H1 (cell line): ENCODE data around the gene TMEM40. TPM values are rescaled to one million over a fixed set of nuclear protein-coding genes. Genes with fewer than 3 reads are reported as not detected.

Experiments
- CTCF ChIA-PET: fragments of 300-600 bp; sonication (Branson Sonifier 250); formaldehyde crosslinking; loops from one replicate; lab custom pipeline; 2021; ENCODE audit not compliant: partially characterized antibody; lab: Charles Lee
- POLR2A ChIA-PET: fragments of 300-600 bp; sonication (Branson Sonifier 250); formaldehyde crosslinking; loops from one replicate; lab custom pipeline; 2021; ENCODE audit warnings: inconsistent platforms; ENCODE audit not compliant: partially characterized antibody; lab: Charles Lee
- DNase-seq, 2 experiments: peaks; one replicate each; pipeline versions ENCODE4 v3.0.0 to v3.0.0-alpha.2; 2010 to 2022; ENCODE audit warnings: low spot score in 2 of 2, low read depth in 1 of 2, mixed read lengths in 1 of 2
- FAIRE-seq: peaks from 2 replicates; lab custom pipeline; 2011; peaks lifted over from hg19 to GRCh38; lab: Jason Lieb, UNC
- H2AFZ ChIP-seq: 2 replicates; pipeline ENCODE4 v1.8.1; 2012; ENCODE audit warnings: low read length, inconsistent platforms
- H2AK5ac ChIP-seq: 2 replicates; pipeline ENCODE4 v1.6.1; 2013; ENCODE audit warnings: low read depth, low read length
- H2BK120ac ChIP-seq: replicated peaks from 2 replicates; pipeline ENCODE3; 2013; ENCODE audit warnings: low read depth, low read length, inconsistent platforms
- H2BK12ac ChIP-seq: 2 replicates; pipeline ENCODE4 v1.6.1; 2013; ENCODE audit warnings: low read depth, low read length
- H2BK15ac ChIP-seq: 2 replicates; pipeline ENCODE4 v1.6.1; 2013; ENCODE audit warnings: low read length
- H2BK20ac ChIP-seq: 2 replicates; pipeline ENCODE4 v1.6.1; 2013; ENCODE audit warnings: low read length
- H2BK5ac ChIP-seq: 2 replicates; pipeline ENCODE4 v1.6.1; 2013; ENCODE audit warnings: low read depth, low read length
- H3K14ac ChIP-seq: 2 replicates; pipeline ENCODE4 v1.6.1; 2013; ENCODE audit warnings: inconsistent platforms; ENCODE audit not compliant: insufficient read length
- H3K18ac ChIP-seq: 2 replicates; pipeline ENCODE4 v1.6.1; 2013; ENCODE audit warnings: low read length; ENCODE audit errors: extremely low read depth
- H3K23ac ChIP-seq: 2 replicates; pipeline ENCODE4 v1.6.1; 2013; ENCODE audit warnings: inconsistent platforms; ENCODE audit not compliant: insufficient read length
- H3K23me2 ChIP-seq: 2 replicates; pipeline ENCODE4 v1.6.1; 2013; ENCODE audit warnings: low read depth, low read length
- H3K27ac ChIP-seq: 2 replicates; pipeline ENCODE4 v1.6.1; 2011; ENCODE audit warnings: low read depth, low read length, inconsistent platforms
- H3K27me3 ChIP-seq, 4 experiments: replicated peaks in 1 of 4; 1 replicate in 1 of 4; 2 replicates in 3 of 4; pipeline versions ENCODE4 v1.6.1 to v1.8.1; 2011 to 2013; ENCODE audit warnings: low read length in 3 of 4, mild to moderate bottlenecking in 3 of 4, inconsistent platforms in 2 of 4, mixed read lengths in 2 of 4, moderate library complexity in 1 of 4; ENCODE audit not compliant: control insufficient read depth in 3 of 4, insufficient read depth in 3 of 4; ENCODE audit errors: extremely low read depth in 1 of 4
- H3K36me3 ChIP-seq, 4 experiments: 2 replicates each; pipeline versions ENCODE4 v1.6.1 to v1.8.1; 2011 to 2013; ENCODE audit warnings: mild to moderate bottlenecking in 4 of 4, low read length in 3 of 4, moderate library complexity in 2 of 4, control low read depth in 1 of 4, inconsistent platforms in 1 of 4; ENCODE audit not compliant: insufficient read depth in 4 of 4, control insufficient read depth in 2 of 4
- H3K4ac ChIP-seq: replicated peaks from 2 replicates; pipeline ENCODE3; 2013; ENCODE audit warnings: low read length, low read depth, mixed read lengths, inconsistent platforms; ENCODE audit not compliant: insufficient read length
- H3K4me1 ChIP-seq, 4 experiments: replicated peaks in 1 of 4; 1 replicate in 1 of 4; 2 replicates in 3 of 4; pipeline versions ENCODE4 v1.6.1 to v1.8.1; 2011 to 2013; ENCODE audit warnings: low read length in 3 of 4, inconsistent platforms in 2 of 4, mixed read lengths in 1 of 4; ENCODE audit not compliant: insufficient read depth in 4 of 4, control insufficient read depth in 3 of 4
- H3K4me2 ChIP-seq, 2 experiments: 2 replicates each; pipeline versions ENCODE4 v1.6.1 to v1.8.1; 2011 to 2013; ENCODE audit warnings: low read depth in 2 of 2, low read length in 2 of 2, control low read depth in 1 of 2, inconsistent platforms in 1 of 2, mild to moderate bottlenecking in 1 of 2; ENCODE audit not compliant: insufficient read depth in 1 of 2
- H3K4me3 ChIP-seq, 4 experiments: fragments of 200-600, 300-600 bp in 1 of 4; sonication (generic), shearing (Covaris generic), sonication (Bioruptor Twin) in 1 of 4; 2 replicates each; pipeline versions ENCODE4 v1.5.1 to v1.8.1; 2011 to 2016; ENCODE audit warnings: low read length in 4 of 4, low read depth in 3 of 4, control low read depth in 2 of 4, inconsistent platforms in 2 of 4, mild to moderate bottlenecking in 2 of 4, mixed read lengths in 1 of 4, moderate library complexity in 1 of 4; ENCODE audit not compliant: insufficient read depth in 2 of 4; ENCODE audit errors: extremely low read depth in 1 of 4
- H3K56ac ChIP-seq: replicated peaks from 2 replicates; pipeline ENCODE3; 2013; ENCODE audit warnings: low read depth, mild to moderate bottlenecking, mixed read lengths, low read length, inconsistent platforms; ENCODE audit not compliant: insufficient read length
- H3K79me1 ChIP-seq: 2 replicates; pipeline ENCODE4 v1.6.1; 2013; ENCODE audit warnings: low read depth, low read length, control low read depth
- H3K79me2 ChIP-seq, 2 experiments: 2 replicates each; pipeline versions ENCODE4 v1.6.1 to v1.8.1; 2012 to 2013; ENCODE audit warnings: low read length in 2 of 2, mild to moderate bottlenecking in 2 of 2, inconsistent platforms in 1 of 2; ENCODE audit not compliant: insufficient read depth in 2 of 2, control insufficient read depth in 1 of 2
- H3K9ac ChIP-seq, 4 experiments: replicated peaks in 1 of 4; 1 replicate in 1 of 4; 2 replicates in 3 of 4; pipeline versions ENCODE4 v1.6.1 to v1.8.1; 2011 to 2013; ENCODE audit warnings: low read depth in 3 of 4, low read length in 3 of 4, control low read depth in 2 of 4, mild to moderate bottlenecking in 2 of 4, moderate library complexity in 2 of 4, inconsistent platforms in 1 of 4; ENCODE audit errors: extremely low read depth in 1 of 4
- H3K9me3 ChIP-seq, 2 experiments: 2 replicates each; pipeline versions ENCODE4 v1.6.1 to v1.8.1; 2012 to 2013; ENCODE audit warnings: mild to moderate bottlenecking in 2 of 2, moderate library complexity in 2 of 2, control low read depth in 1 of 2, inconsistent platforms in 1 of 2, low read depth in 1 of 2, low read length in 1 of 2, mixed read lengths in 1 of 2; ENCODE audit not compliant: insufficient read depth in 2 of 2
- H4K20me1 ChIP-seq, 2 experiments: replicated peaks in 1 of 2; 2 replicates each; pipeline versions ENCODE3 to v1.8.1; 2011 to 2013; ENCODE audit warnings: inconsistent platforms in 2 of 2, low read length in 2 of 2, mild to moderate bottlenecking in 1 of 2; ENCODE audit not compliant: insufficient read depth in 2 of 2, control insufficient read depth in 1 of 2
- H4K5ac ChIP-seq: 2 replicates; pipeline ENCODE4 v1.6.1; 2013; ENCODE audit warnings: low read length, low read depth, mixed read lengths, inconsistent platforms; ENCODE audit not compliant: insufficient read length
- H4K8ac ChIP-seq: 2 replicates; pipeline ENCODE4 v1.8.0; 2013; ENCODE audit warnings: mild to moderate bottlenecking, moderate library complexity, low read length, inconsistent platforms; ENCODE audit not compliant: insufficient read depth; ENCODE audit errors: extremely low read depth
- H4K91ac ChIP-seq: replicated peaks from 2 replicates; pipeline ENCODE3; 2013; ENCODE audit warnings: low read length, mixed read lengths, inconsistent platforms; ENCODE audit not compliant: insufficient read length
- BACH1 ChIP-seq: IDR thresholded peaks from 2 replicates; pipeline ENCODE4 v1.6.1; 2012; ENCODE audit warnings: low read length, improper control_type of control experiment
- CBX5 ChIP-seq: fragments of 300-800, 300-1000 bp; sonication (generic); IDR thresholded peaks from 2 replicates; pipeline ENCODE4 v1.7.1; 2016; ENCODE audit warnings: antibody characterized with exemption, low read length, low read depth
- CBX8 ChIP-seq: fragments of 300-800, 300-1000 bp; sonication (generic); IDR thresholded peaks from 2 replicates; pipeline ENCODE4 v1.7.1; 2016; ENCODE audit warnings: low read depth, low read length, borderline replicate concordance
- CHD1 ChIP-seq: IDR thresholded peaks from 2 replicates; pipeline ENCODE4 v1.6.1; 2012; ENCODE audit warnings: low read depth, low read length, improper control_type of control experiment
- CREB1 ChIP-seq: IDR thresholded peaks from 2 replicates; pipeline ENCODE4 v1.6.1; 2012; ENCODE audit warnings: inconsistent platforms
- FOSL1 ChIP-seq: IDR thresholded peaks from 2 replicates; pipeline ENCODE4 v1.6.1; 2011; ENCODE audit warnings: mild to moderate bottlenecking, low read depth, low read length, moderate library complexity; ENCODE audit not compliant: insufficient read depth
- GABPA ChIP-seq: IDR thresholded peaks from 2 replicates; pipeline ENCODE4 v1.6.1; 2011; ENCODE audit warnings: mild to moderate bottlenecking, low read length, moderate library complexity, borderline replicate concordance; ENCODE audit not compliant: insufficient read depth
- MAFK ChIP-seq: IDR thresholded peaks from 2 replicates; pipeline ENCODE4 v1.6.1; 2012; ENCODE audit warnings: low read depth, mild to moderate bottlenecking, improper control_type of control experiment, low read length
- NRF1 ChIP-seq: IDR thresholded peaks from 2 replicates; pipeline ENCODE4 v1.6.1; 2011; ENCODE audit warnings: mild to moderate bottlenecking, low read depth, low read length, improper control_type of control experiment
- SIX5 ChIP-seq: IDR thresholded peaks from 2 replicates; pipeline ENCODE4 v1.6.1; 2011; ENCODE audit warnings: mild to moderate bottlenecking, low read depth, low read length
- WGBS, 2 experiments: shearing (Covaris generic) in 1 of 2; methylation state at CpG; one replicate each; pipeline versions ENCODE4 v1.1.6 to v1.1.7; 2013 to 2015; ENCODE audit warnings: low lambda C conversion rate in 2 of 2, mixed read lengths in 2 of 2, inconsistent platforms in 1 of 2, low coverage in 1 of 2, missing lambda C conversion rate in 1 of 2; ENCODE audit not compliant: insufficient replicate concordance in 2 of 2, insufficient coverage in 1 of 2, insufficient read length in 1 of 2; ENCODE audit errors: extremely low coverage in 1 of 2, missing lambda C conversion rate in 1 of 2; 5-methylcytosine and 5-hydroxymethylcytosine counted together
- polyA plus RNA-seq, 7 experiments: library from polyadenylated mRNA; depleted of rRNA in 3 of 7; stranded (reverse) in 5 of 7; unstranded in 2 of 7; fragments of >200 nt in 5 of 7; fragments of 200-250 nt in 2 of 7; gene quantifications; 1 replicate in 5 of 7; 2 replicates in 1 of 7; 4 replicates in 1 of 7; pipeline versions ENCODE4 v1.2.1 to v1.2.3, GENCODE V29; 2011 to 2013; ENCODE audit warnings: missing spikeins in 2 of 7, mixed read lengths in 2 of 7
- total RNA-seq: library from RNA; stranded (reverse); fragmentation: NEBNext Ultra II Directional; extraction: Animal tissue kit (Norgen Biotek cat#: 25700); gene quantifications from 2 replicates; pipeline ENCODE4 v1.2.1, GENCODE V29; 2021

Gene TMEM40
- total and polyA plus RNA-seq, 2 of the 8 experiments (the other 6 are each of a cell fraction or from before 2014, with no cell fraction given) = 0.18 TPM; not detected in 1

DNA sequence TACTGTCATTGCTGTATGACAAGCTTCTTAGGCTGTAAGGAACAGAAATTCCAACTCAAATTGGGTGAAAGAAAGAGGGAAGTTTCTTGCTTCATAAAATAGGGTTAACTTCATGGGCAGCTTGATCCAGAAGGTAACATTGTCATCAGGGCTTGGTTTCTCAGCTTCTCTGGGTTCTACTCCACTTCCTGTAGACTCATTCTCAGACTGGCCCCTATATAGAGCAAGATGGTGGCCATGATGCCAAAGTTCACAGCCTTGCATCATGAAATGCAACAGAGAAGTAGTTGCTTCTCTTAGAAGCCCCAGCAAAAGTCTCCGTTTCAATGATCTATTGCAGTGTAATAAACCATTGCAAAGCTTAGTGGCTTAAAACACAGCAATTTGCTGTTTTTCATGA lies 33.6 kb downstream of the TMEM40 start:
- ChIA-PET POLR2A (interaction anchor here (0.6 kb wide), 1 partner anchor 246 kb away, joined by 3 read pairs; no protein-coding TSS in a partner anchor), CTCF (interaction anchor here (0.6 to 1.8 kb wide), 8 partner anchors 19 to 163 kb away, joined by 3 to 4 read pairs (median 3); no protein-coding TSS in a partner anchor)
- WGBS, 2 experiments = 90% methylated on average over 1 of the region's 1 CpG; no CpG with 5 or more reads in 1 of the 2 experiments
- H3K9ac ChIP-seq = no peak overlapping the region
- no peak overlapping the region for H3K27ac ChIP-seq
- H2AK5ac ChIP-seq = no peak overlapping the region
- no peak overlapping the region for H3K18ac ChIP-seq
- H3K23ac ChIP-seq = no peak overlapping the region
- H3K14ac ChIP-seq = no peak overlapping the region
- no peaks in the 10 kb centered on the region for H4K20me1 ChIP-seq
- no peak overlapping the region for H3K4me3 ChIP-seq
- H4K91ac ChIP-seq = no peak overlapping the region
- no peak for FAIRE-seq
- H2BK15ac ChIP-seq = no peak overlapping the region
- H3K79me2 ChIP-seq = no peaks in the 10 kb centered on the region
- no peaks in the 10 kb centered on the region; a peak in 1 of 7 replicates for H3K4me1 ChIP-seq
- H3K9me3 ChIP-seq = no peaks in the 10 kb centered on the region
- no peak overlapping the region for H4K8ac ChIP-seq
- H2BK5ac ChIP-seq = no peak overlapping the region
- no peak for DNase-seq
- no peak overlapping the region for H3K56ac ChIP-seq
- no peaks in the 10 kb centered on the region for H3K36me3 ChIP-seq
- H3K79me1 ChIP-seq = no peaks in the 10 kb centered on the region
- no peak overlapping the region for H3K4me2 ChIP-seq
- no peak overlapping the region for H2BK12ac ChIP-seq
- no peak overlapping the region for H3K4ac ChIP-seq
- H2BK20ac ChIP-seq = no peak overlapping the region
- no peaks in the 10 kb centered on the region for H3K23me2 ChIP-seq
- H2BK120ac ChIP-seq = no peak overlapping the region
- H4K5ac ChIP-seq = no peak overlapping the region
- H2AFZ ChIP-seq = no peak overlapping the region
- no peaks in the 10 kb centered on the region for H3K27me3 ChIP-seq
- no peak for TF ChIP-seq FOSL1
- TF ChIP-seq CBX8 = no peak
- no peak for TF ChIP-seq CHD1
- TF ChIP-seq SIX5 = no peak
- TF ChIP-seq CREB1 = no peak
- TF ChIP-seq BACH1 = no peak
- no peak for TF ChIP-seq MAFK
- no peak for TF ChIP-seq CBX5
- no peak for TF ChIP-seq GABPA
- TF ChIP-seq NRF1 = no peak
